IMR-90 (cell line): Measurements from ENCODE around the gene PKP4. TPM values are rescaled to one million over a fixed set of nuclear protein-coding genes. Genes with fewer than 3 reads are reported as not detected.
A peak's percentile ranks its signal among the peaks of the same experiment; 100 is the strongest.

ENCODE experiments used
- ATAC-seq: fragments of 200-7000 bp; cut with Tn5 transposase; 2 replicates; pipeline ENCODE4 v1.9.1; 2020; ENCODE audit warnings: low read depth, mild to moderate bottlenecking, moderate library complexity
- BruUV-seq: library from RNA; stranded (reverse); fragments of 400-500 nt; replicated peaks from 2 replicates; lab custom pipeline; 2021; lab: Mats Ljungman, UMichigan
- CTCF ChIA-PET: fragments of 300-600 bp; formaldehyde crosslinking; extraction: SDS; loops from one replicate; lab custom pipeline; 2021; ENCODE audit warnings: antibody characterized with exemption; lab: Yijun Ruan, JAX
- POLR2A ChIA-PET: fragments of 300-600 bp; sonication (Branson Sonifier 250); formaldehyde crosslinking; loops from one replicate; lab custom pipeline; 2022; ENCODE audit warnings: antibody characterized with exemption; ENCODE audit not compliant: unreplicated experiment; lab: Charles Lee
- DNase-seq: peaks from one replicate; pipeline ENCODE4 v3.0.0; 2013
- H2AFZ ChIP-seq: replicated peaks from 2 replicates; pipeline ENCODE3; 2013; ENCODE audit warnings: low read length, mild to moderate bottlenecking; ENCODE audit not compliant: poor library complexity
- H2AK5ac ChIP-seq: 2 replicates; pipeline ENCODE4 v1.6.1; 2013; ENCODE audit warnings: low read depth, low read length, inconsistent platforms
- H2AK9ac ChIP-seq: replicated peaks from 2 replicates; pipeline ENCODE3; 2013; ENCODE audit warnings: mild to moderate bottlenecking, low read depth, low read length, moderate library complexity; ENCODE audit not compliant: poor library complexity
- H2BK120ac ChIP-seq: 2 replicates; pipeline ENCODE4 v1.6.1; 2013; ENCODE audit warnings: low read depth, low read length, inconsistent platforms
- H2BK15ac ChIP-seq: 3 replicates; pipeline ENCODE4 v1.6.1; 2013; ENCODE audit warnings: low read depth, low read length, inconsistent platforms
- H2BK20ac ChIP-seq: 2 replicates; pipeline ENCODE4 v1.6.1; 2013; ENCODE audit warnings: low read depth, mild to moderate bottlenecking, inconsistent platforms, low read length, moderate library complexity
- H2BK5ac ChIP-seq: 2 replicates; pipeline ENCODE4 v1.6.1; 2013; ENCODE audit warnings: mild to moderate bottlenecking, low read depth, low read length, inconsistent platforms; ENCODE audit not compliant: poor library complexity, severe bottlenecking
- H3K14ac ChIP-seq: replicated peaks from 2 replicates; pipeline ENCODE4 v1.6.1; 2013; ENCODE audit warnings: low read depth, low read length, inconsistent platforms
- H3K18ac ChIP-seq: 2 replicates; pipeline ENCODE4 v1.6.1; 2013; ENCODE audit warnings: low read depth, low read length, control low read depth
- H3K23ac ChIP-seq: 2 replicates; pipeline ENCODE4 v1.6.1; 2013; ENCODE audit warnings: low read depth, low read length, inconsistent platforms
- H3K27ac ChIP-seq: 2 replicates; pipeline ENCODE4 v1.5.1; 2013; ENCODE audit warnings: mild to moderate bottlenecking, control low read depth, low read length; ENCODE audit not compliant: insufficient read depth
- H3K27me3 ChIP-seq: 2 replicates; pipeline ENCODE4 v1.6.1; 2013; ENCODE audit warnings: low read length; ENCODE audit not compliant: control insufficient read depth, insufficient read depth
- H3K36me3 ChIP-seq: 2 replicates; pipeline ENCODE4 v1.6.1; 2013; ENCODE audit warnings: low read length, mixed read lengths; ENCODE audit not compliant: control insufficient read depth, insufficient read depth
- H3K4ac ChIP-seq: 2 replicates; pipeline ENCODE4 v1.6.1; 2013; ENCODE audit warnings: low read depth, low read length, inconsistent platforms
- H3K4me1 ChIP-seq: 2 replicates; pipeline ENCODE4 v1.6.1; 2013; ENCODE audit warnings: low read length, mixed read lengths; ENCODE audit not compliant: control insufficient read depth, insufficient read depth
- H3K4me2 ChIP-seq: 2 replicates; pipeline ENCODE4 v1.6.1; 2013; ENCODE audit warnings: low read depth, mild to moderate bottlenecking, control low read depth, low read length, moderate library complexity
- H3K4me3 ChIP-seq: 2 replicates; pipeline ENCODE4 v1.5.1; 2013; ENCODE audit warnings: low read depth, mild to moderate bottlenecking, control low read depth, low read length, moderate library complexity; ENCODE audit not compliant: insufficient read depth
- H3K56ac ChIP-seq: 2 replicates; pipeline ENCODE4 v1.6.1; 2013; ENCODE audit warnings: low read length, inconsistent platforms; ENCODE audit not compliant: insufficient read depth; ENCODE audit errors: extremely low read depth
- H3K79me1 ChIP-seq, 2 experiments: 2 replicates each; pipeline ENCODE4 v1.6.1; 2013; ENCODE audit warnings: low read length in 2 of 2, inconsistent platforms in 1 of 2, low read depth in 1 of 2
- H3K9ac ChIP-seq: 2 replicates; pipeline ENCODE4 v1.6.1; 2013; ENCODE audit warnings: low read depth, low read length, control low read depth
- H3K9me1 ChIP-seq: 2 replicates; pipeline ENCODE4 v1.6.1; 2013; ENCODE audit warnings: low read length, inconsistent platforms; ENCODE audit not compliant: insufficient read depth
- H3K9me3 ChIP-seq: 2 replicates; pipeline ENCODE4 v1.6.1; 2013; ENCODE audit warnings: low read length; ENCODE audit not compliant: control insufficient read depth, insufficient read depth
- H4K20me1 ChIP-seq: 2 replicates; pipeline ENCODE4 v1.6.1; 2013; ENCODE audit warnings: low read length, inconsistent platforms; ENCODE audit not compliant: insufficient read depth
- H4K5ac ChIP-seq: 2 replicates; pipeline ENCODE4 v1.6.1; 2013; ENCODE audit warnings: mild to moderate bottlenecking, low read depth, low read length, control low read depth
- H4K8ac ChIP-seq, 2 experiments: 2 replicates each; pipeline ENCODE4 v1.6.1; 2013; ENCODE audit warnings: low read depth in 2 of 2, low read length in 2 of 2, control low read depth in 1 of 2, inconsistent platforms in 1 of 2
- H4K91ac ChIP-seq: 2 replicates; pipeline ENCODE4 v1.6.1; 2013; ENCODE audit warnings: low read depth, low read length, inconsistent platforms; ENCODE audit not compliant: insufficient read depth
- BHLHE40 ChIP-seq: fragments of 150-350 bp; IDR thresholded peaks from 2 replicates; pipeline ENCODE4 v1.6.1; 2016; ENCODE audit warnings: mild to moderate bottlenecking, low read depth, low read length
- ELK1 ChIP-seq: fragments of 150-350 bp; IDR thresholded peaks from 2 replicates; pipeline ENCODE4 v1.6.1; 2016; ENCODE audit warnings: low read depth, mild to moderate bottlenecking, low read length, moderate library complexity, borderline replicate concordance
- MAZ ChIP-seq: IDR thresholded peaks from 2 replicates; pipeline ENCODE4 v1.6.1; 2012; ENCODE audit warnings: low read depth, mild to moderate bottlenecking, low read length, improper control_type of control experiment, moderate library complexity, borderline replicate concordance
- MXI1 ChIP-seq: IDR thresholded peaks from 2 replicates; pipeline ENCODE4 v1.6.1; 2012; ENCODE audit warnings: low read depth, mild to moderate bottlenecking, low read length, moderate library complexity, borderline replicate concordance
- NFE2L2 ChIP-seq: fragments of 150-350 bp; IDR thresholded peaks from 2 replicates; pipeline ENCODE4 v1.6.1; 2016; ENCODE audit warnings: low read depth, mild to moderate bottlenecking, low read length
- POLR2A ChIP-seq: IDR thresholded peaks from 2 replicates; pipeline ENCODE4 v1.6.1; 2012; ENCODE audit warnings: mild to moderate bottlenecking, low read depth, low read length
- RAD21 ChIP-seq: IDR thresholded peaks from 2 replicates; pipeline ENCODE4 v1.6.1; 2012; ENCODE audit warnings: low read length, improper control_type of control experiment
- RCOR1 ChIP-seq: IDR thresholded peaks from 2 replicates; pipeline ENCODE4 v1.6.1; 2012; ENCODE audit warnings: mild to moderate bottlenecking, low read length, improper control_type of control experiment; ENCODE audit not compliant: insufficient replicate concordance
- RFX5 ChIP-seq: IDR thresholded peaks from 2 replicates; pipeline ENCODE4 v1.8.0; 2012; ENCODE audit warnings: low read depth, mild to moderate bottlenecking, low read length, moderate library complexity
- WGBS, 2 experiments: methylation state at CpG; one replicate each; pipeline versions ENCODE4 v1.1.5 to v1.1.7; 2013; ENCODE audit warnings: missing lambda C conversion rate in 2 of 2; ENCODE audit not compliant: insufficient read length in 1 of 2; ENCODE audit errors: extremely low coverage in 2 of 2; 5-methylcytosine and 5-hydroxymethylcytosine counted together
- dilution Hi-C: fragments of 300-500 bp; cut with HindIII; formaldehyde crosslinking; loops from one replicate; pipeline ENCODE4 v1.14.3; 2018; ENCODE audit warnings: low sequenced_read_pairs; ENCODE audit not compliant: unreplicated experiment
- in situ Hi-C: fragments of 300-500 bp; cut with MboI; formaldehyde crosslinking; loops from 3 replicates; pipeline ENCODE4 v1.14.3; 2019; ENCODE audit warnings: low sequenced_read_pairs, inconsistent platforms, mixed read lengths
- intact Hi-C: fragments of 100-400 bp; cut with micrococcal nuclease; formaldehyde crosslinking; loops from 2 replicates; pipeline ENCODE4 v1.10.0; 2022
- polyA plus RNA-seq, 3 experiments: library from polyadenylated mRNA; depleted of rRNA; stranded (reverse); fragments of >200 nt; gene quantifications; 2 replicates each; pipeline ENCODE4 v1.2.3, GENCODE V29; 2012; ENCODE audit warnings: low replicate concordance in 1 of 3
- total RNA-seq: library from RNA; depleted of rRNA; stranded (reverse); fragments of >200 nt; gene quantifications from 2 replicates; pipeline ENCODE4 v1.2.3, GENCODE V29; 2012

PKP4 gene
- total and polyA plus RNA-seq, 2 of the 4 experiments (the other 2 are of a cell fraction): 20.1 to 37.8 TPM

- no CpG with 5 or more reads among the region's 8 CpGs for WGBS, 2 experiments
- intact Hi-C loops: no loop called here
- TF ChIP-seq POLR2A (no peak), ELK1 (no peak), RAD21 (no peak), BHLHE40 (no peak), NFE2L2 (no peak), MAZ (no peak), RCOR1 (no peak), RFX5 (no peak), MXI1 (no peak)
- peaks cover 12 to 24% of the 10 kb centered on the region in 2 experiments for H3K79me1 ChIP-seq
- no peaks in the 10 kb centered on the region for H4K20me1 ChIP-seq
- ChIA-PET CTCF (no interaction called here), POLR2A (no interaction called here)
- H3K14ac ChIP-seq: no peak overlapping the region
- DNase-seq (no peak), ATAC-seq (no peak)
- no peak overlapping the region for H3K4me3 ChIP-seq
- H3K18ac ChIP-seq: no peak overlapping the region
- in situ Hi-C loops: no loop called here
- H3K27ac ChIP-seq: no peak overlapping the region
- peak overlapping the region; percentile 72; the same call in 1 of the 2 replicates for H2AK5ac ChIP-seq
- no peak overlapping the region for H2AFZ ChIP-seq
- H3K4me1 ChIP-seq: 0 out of 2 replicates have a peak, but pooled peaks cover 1% of the 10 kb centered on the region
- no peak overlapping the region for H2AK9ac ChIP-seq
- H2BK15ac ChIP-seq: no peak overlapping the region
- no peak overlapping the region for H3K4ac ChIP-seq
- H2BK20ac ChIP-seq: no peak overlapping the region
- H3K23ac ChIP-seq: no peak overlapping the region
- H3K9me3 ChIP-seq: no peaks in the 10 kb centered on the region
- H2BK5ac ChIP-seq: no peak overlapping the region
- H3K9me1 ChIP-seq: peaks cover 7% of the 10 kb centered on the region; the same call in 1 of the 2 replicates
- no peak overlapping the region for H3K9ac ChIP-seq
- dilution Hi-C loops: no loop called here
- H3K36me3 ChIP-seq: no peaks in the 10 kb centered on the region
- no peak overlapping the region for H3K4me2 ChIP-seq
- H4K5ac ChIP-seq: no peak overlapping the region
- H4K8ac ChIP-seq: no peak overlapping the region
- no peak overlapping the region for H2BK120ac ChIP-seq
- no peak overlapping the region for H4K91ac ChIP-seq
- no peaks in the 10 kb centered on the region for H3K27me3 ChIP-seq
- BruUV-seq: no TSS peak
- H3K56ac ChIP-seq: no peak overlapping the region
These were observed 54.1 kb downstream of the PKP4 start for GRCh38 chr2:158510887-158511286.
